Endothelial cell of umbilical vein (primary cell): Measurements from ENCODE around the gene SYNE1.

Experiments used
- CTCF ChIP-seq, 2 donors: IDR thresholded peaks; 1 replicate in 1 of 2; 2 replicates in 1 of 2; pipeline ENCODE4 v1.5.1; 2011; ENCODE audit warnings: low read length in 2 of 2, mild to moderate bottlenecking in 2 of 2, moderate library complexity in 2 of 2, control low read depth in 1 of 2, inconsistent platforms in 1 of 2, low read depth in 1 of 2; ENCODE audit not compliant: insufficient read depth in 1 of 2; ENCODE audit errors: extremely low read depth in 1 of 2
- EZH2 ChIP-seq: IDR thresholded peaks from 2 replicates; pipeline ENCODE4 v1.6.1; 2012; ENCODE audit warnings: borderline replicate concordance, low read depth, mild to moderate bottlenecking, moderate library complexity, low read length, inconsistent platforms; ENCODE audit not compliant: severe bottlenecking
- MAX ChIP-seq: IDR thresholded peaks from 2 replicates; pipeline ENCODE4 v1.6.1; 2011; ENCODE audit not compliant: insufficient read depth, insufficient read length
- POLR2A ChIP-seq: IDR thresholded peaks from 2 replicates; pipeline ENCODE4 v1.6.1; 2012; ENCODE audit warnings: low read depth, mild to moderate bottlenecking, control low read depth, low read length
- POLR2AphosphoS5 ChIP-seq: IDR thresholded peaks from 2 replicates; pipeline ENCODE4 v1.6.1; 2012; ENCODE audit warnings: low read depth, mild to moderate bottlenecking, control low read depth, low read length, moderate library complexity; ENCODE audit not compliant: insufficient read depth

GRCh38 chr6:152571943-152572337 lies 65.2 kb downstream of the SYNE1 start:
- TF ChIP-seq CTCF (IDR thresholded peaks at IDR 0.05; ENCODE audit: extremely low read depth in 1 of 2, insufficient read depth in 1 of 2, low read depth in 1 of 2, low read length in 2 of 2) (no peak), POLR2A (no peak), POLR2AphosphoS5 (peak; percentile 51), EZH2 (no peak), MAX (no peak)
